ENCODE results near the gene CIBAR2.
A peak's percentile ranks its signal among the peaks of the same experiment; 100 is the strongest.
"Not testable (repeated sequence)": the region's sequence is repeated elsewhere in the genome, so short reads cannot be mapped to it uniquely, and the experiment has no call there.

Gene CIBAR2

DNA sequence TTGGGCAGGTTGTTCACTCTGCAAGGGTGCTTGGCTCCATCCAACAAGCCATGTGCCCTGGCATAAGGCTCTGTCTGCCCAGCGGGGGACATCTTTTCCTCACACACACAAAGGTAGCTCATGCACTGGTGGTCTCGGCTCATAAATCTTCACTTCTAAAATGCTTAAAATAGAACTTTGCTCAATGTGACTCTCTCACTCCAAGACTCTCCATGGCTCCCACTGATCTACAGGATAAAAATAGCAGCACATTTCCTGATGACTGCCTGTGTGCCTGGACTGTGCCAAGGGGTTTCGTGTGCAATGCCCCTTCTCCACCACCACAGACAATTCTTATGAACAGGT, 15.1 kb upstream of the CIBAR2 start:
- no peak for DNase-seq

GRCh38 chr16:85126705-85127378, 14.6 kb upstream of the CIBAR2 start:
- no peak for DNase-seq

DNA sequence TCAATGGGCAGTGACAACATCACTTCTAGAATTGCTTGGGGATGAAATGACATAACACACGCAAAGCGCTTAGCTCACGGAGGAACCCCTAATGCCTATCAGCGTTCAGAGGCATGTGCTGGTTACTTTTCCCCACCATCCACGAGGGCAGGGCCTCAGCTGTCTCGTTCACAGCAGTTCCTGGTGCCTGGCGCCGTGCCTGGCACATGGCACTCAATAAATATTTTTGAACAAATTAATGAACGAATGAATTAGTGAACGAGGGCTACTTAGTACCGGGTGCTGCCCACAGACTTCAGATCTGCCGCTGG, 14.1 kb upstream of the CIBAR2 start:
- no peak for DNase-seq

GRCh38 chr16:85125570-85126393, 13.5 kb upstream of the CIBAR2 start:
- no peak for DNase-seq

DNA sequence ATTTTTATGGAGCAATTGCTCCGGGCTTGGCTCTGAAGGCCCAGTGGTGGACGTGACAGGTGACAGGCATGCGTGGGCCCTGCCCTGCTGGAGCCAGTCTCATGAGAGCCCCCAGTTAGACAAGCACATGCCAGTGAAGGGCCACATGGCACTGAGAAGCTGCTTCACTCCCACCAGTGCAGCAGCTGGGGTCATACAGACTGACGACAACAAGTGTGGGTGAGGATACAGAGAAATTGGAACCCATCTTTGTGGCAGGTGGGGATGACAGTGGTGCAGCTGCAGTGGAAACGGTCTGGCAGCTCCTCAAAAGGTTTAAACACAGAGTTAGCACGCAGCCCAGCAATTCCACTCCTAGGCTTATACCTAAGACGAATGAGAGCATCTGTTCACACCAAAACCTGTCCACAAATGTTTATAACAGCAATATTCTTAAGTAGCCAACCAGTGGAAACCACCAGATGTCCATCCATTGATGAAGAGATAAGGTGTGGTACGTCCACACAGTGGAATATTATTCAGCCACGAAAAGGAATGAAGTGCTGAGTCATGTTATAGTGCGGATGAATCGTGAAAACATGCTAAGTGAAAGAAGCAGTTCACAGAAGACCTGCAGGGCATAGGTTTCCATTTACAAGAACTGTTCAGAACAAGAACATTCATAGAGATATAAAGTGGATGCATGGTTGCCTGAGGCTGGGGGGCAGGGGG, 12.5 kb upstream of the CIBAR2 start:
- no peak for DNase-seq

DNA sequence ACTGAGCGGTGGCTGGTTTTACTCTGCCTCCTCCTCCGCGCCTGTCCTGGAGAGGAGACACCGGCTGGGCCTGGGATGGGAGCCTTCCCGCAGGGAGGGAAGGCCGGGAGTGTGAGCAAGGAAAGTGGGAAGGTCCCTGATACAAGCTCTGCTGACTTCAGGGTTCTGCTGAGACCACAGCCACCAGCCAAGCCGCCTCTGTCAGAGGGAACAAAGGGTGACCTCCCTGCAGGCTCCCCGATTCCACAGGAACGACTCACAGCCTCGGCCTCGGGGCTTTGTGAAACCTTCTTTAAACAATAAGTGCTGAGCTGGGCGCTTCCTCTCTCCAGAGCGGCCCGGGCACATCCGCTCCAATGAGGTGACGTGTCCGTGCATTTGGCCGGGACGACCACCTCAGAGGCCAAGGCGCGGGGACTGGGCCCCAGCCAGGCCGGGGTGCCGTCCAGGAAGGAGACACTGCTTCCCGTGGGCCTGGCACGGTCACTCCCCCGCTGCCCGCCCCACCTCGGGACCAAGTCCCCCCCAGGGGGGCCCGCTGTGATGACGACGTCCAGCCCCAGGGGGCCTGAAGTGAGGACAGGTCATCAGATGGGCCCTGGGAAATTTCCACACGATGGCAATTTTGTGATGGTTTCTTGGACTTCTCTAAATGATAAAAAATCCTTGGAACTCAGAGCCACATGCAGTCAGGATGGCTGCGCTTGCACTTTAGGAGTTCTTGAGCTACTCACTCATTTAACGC, 11.8 kb upstream of the CIBAR2 start:
- no peak for DNase-seq

GRCh38 chr16:85123441-85123840, 11.2 kb upstream of the CIBAR2 start:
- not testable (repeated sequence) for DNase-seq

- DNase-seq = no peak
Measured at GRCh38 chr16:85120006-85120340, 7.7 kb upstream of the CIBAR2 start.

GRCh38 chr16:85117418-85117817, 5.1 kb upstream of the CIBAR2 start:
- no peak for DNase-seq

GRCh38 chr16:85114909-85115567, 2.8 kb upstream of the CIBAR2 start:
- DNase-seq = peak; percentile 66

DNA sequence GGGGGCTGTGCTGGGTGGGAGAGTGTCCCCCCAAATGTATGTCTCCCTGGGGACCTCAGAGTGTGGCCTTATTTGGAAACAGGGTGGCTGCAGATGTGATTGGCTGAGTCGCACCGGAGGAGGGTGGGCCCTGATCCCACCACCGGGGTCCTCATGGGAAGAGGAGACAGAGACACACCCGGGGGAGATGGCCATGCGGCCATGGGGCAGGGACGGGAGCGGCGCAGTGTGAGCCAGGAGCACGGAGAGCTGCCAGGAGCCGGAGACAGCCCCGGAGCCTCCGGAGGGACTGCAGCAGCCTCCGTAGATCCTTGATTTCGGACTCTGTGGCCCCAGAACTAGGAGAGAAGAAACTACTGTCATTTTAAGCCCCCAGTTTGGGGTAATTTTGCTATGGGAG, 1.6 kb upstream of the CIBAR2 start:
- DNase-seq = no peak

- DNase-seq = no peak
Measured at GRCh38 chr16:85113168-85113733, 979 bp upstream of the CIBAR2 start.

- DNase-seq = no peak
Measured at GRCh38 chr16:85111184-85111583, 1.1 kb downstream of the CIBAR2 start.

DNA sequence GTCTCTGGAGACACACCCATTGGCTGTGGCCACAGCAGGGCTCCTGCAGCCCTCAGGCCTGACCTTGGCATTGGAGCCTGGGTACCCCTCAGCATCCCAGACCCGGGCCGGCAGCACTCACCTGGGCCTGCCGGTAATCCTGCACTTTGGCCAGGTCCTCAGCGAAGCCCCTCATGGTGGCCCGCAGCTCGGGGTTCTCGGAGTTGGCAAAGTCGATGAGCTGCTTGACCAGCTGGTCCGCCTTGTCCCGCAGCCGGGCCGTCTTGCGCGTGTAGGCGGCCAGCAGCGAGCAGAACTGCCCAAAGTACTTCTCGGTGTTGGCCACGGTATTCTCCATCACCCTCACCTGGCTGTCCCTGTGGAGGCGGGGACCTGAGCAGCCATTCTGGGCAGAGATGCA, 2.2 kb downstream of the CIBAR2 start:
- DNase-seq = no peak

DNA sequence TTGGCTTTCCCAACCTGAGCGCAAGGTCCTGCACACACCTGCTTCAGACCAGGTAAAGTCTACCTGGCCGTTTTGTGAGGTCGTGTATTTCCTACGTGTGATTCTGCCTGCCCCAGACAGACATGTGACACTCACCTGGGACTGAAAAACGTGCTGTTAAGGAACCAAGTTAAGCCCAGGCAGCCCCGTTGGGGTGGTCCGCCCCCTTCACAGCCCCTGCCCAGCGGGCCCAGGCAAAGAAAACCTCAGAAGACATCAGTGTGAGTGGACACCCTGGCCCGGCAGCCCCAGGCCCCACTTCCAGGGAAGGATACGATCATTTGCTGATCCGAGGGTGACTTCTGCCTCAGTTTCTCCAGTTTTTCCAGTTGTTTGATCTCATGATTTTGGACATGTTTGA, 4.7 kb downstream of the CIBAR2 start:
- DNase-seq = no peak

DNA sequence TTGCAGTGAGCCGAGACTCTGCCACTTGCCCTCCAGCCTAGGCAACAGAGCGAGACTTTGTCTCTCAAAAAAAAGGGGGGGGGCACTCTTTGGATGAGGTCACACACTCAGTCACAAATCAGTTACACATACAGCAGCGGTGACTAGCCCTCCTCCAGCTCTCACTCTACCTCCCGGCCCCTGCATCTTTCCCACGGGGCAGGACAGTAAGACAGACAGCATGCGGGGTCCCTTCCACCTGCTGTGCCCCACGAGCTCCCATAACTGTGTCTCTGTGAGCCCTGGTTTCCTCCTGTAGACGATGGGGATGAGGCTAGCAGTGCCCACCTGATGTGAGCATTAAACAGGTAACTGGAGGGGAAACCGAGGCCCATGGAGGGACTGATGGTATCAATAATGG, 5.2 kb downstream of the CIBAR2 start:
- DNase-seq = no peak

- DNase-seq = no peak
Measured at GRCh38 chr16:85105475-85105874, 6.8 kb downstream of the CIBAR2 start.

GRCh38 chr16:85104821-85105391, 7.4 kb downstream of the CIBAR2 start:
- DNase-seq = no peak

DNA sequence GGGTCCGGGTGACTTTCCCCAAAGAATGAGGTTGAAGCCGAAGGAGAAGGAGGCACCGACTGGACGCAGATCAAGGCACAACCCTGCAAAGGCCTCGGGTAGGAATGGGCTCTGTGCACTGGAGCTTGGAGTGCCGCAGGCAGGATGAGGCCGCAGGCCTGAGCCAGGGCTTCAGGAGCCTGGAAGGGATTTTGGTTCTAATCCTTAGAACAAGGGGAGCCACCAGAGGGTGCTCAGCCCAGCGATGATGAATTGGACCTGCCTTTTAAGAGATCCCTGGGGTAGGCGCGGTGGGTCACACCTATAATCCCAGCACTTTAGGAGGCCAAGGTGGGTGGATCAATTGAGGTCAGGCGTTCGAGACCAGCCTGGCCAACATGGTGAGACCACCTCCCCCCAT, 8.1 kb downstream of the CIBAR2 start:
- no peak for DNase-seq

GRCh38 chr16:85103114-85104079, 8.9 kb downstream of the CIBAR2 start:
- no peak for DNase-seq
